HCT116 (cell line): ENCODE measurements around the gene RAB27A. TPM values are rescaled to one million over a fixed set of nuclear protein-coding genes. Genes with fewer than 3 reads are reported as not detected.
"Not testable (repeated sequence)": the region's sequence is repeated elsewhere in the genome, so short reads cannot be mapped to it uniquely, and the experiment has no call there.

Experiments used
- ATAC-seq: fragments of 200-7000 bp; cut with Tn5 transposase; 2 replicates; pipeline ENCODE4 v1.9.1; 2020; ENCODE audit warnings: mild to moderate bottlenecking, moderate library complexity
- BruUV-seq: library from RNA; stranded (reverse); fragments of 400-500 nt; replicated peaks from 2 replicates; lab custom pipeline; 2021; lab: Mats Ljungman, UMichigan
- CTCF ChIA-PET: fragments of 300-600 bp; sonication (Branson Sonifier 250); formaldehyde crosslinking; loops from one replicate; lab custom pipeline; 2021; ENCODE audit warnings: antibody characterized with exemption; lab: Charles Lee
- POLR2A ChIA-PET: fragments of 300-600, 350-600 bp; sonication (Branson Sonifier 250); formaldehyde crosslinking; loops from one replicate; lab custom pipeline; 2021; ENCODE audit warnings: antibody characterized with exemption; lab: Charles Lee
- RAD21 ChIA-PET, 2 experiments: fragments of 300-600 bp; sonication (Branson Sonifier 250); formaldehyde crosslinking; loops; one replicate each; lab custom pipeline; 2023; ENCODE audit warnings: low total read pairs in 2 of 2; ENCODE audit not compliant: uncharacterized antibody in 2 of 2, unreplicated experiment in 2 of 2, low non-redundant PET in 1 of 2; lab: Charles Lee
- DNase-seq: peaks from one replicate; pipeline ENCODE4 v3.0.0-alpha.2; 2010; ENCODE audit warnings: low read depth, low spot score
- H2AFZ ChIP-seq: fragments of 200-600 bp; shearing (Covaris generic), sonication (generic); 2 replicates; pipeline ENCODE4 v1.6.1; 2017; ENCODE audit warnings: low read depth, mixed run types, mixed read lengths, antibody characterized with exemption, low read length; ENCODE audit not compliant: poor library complexity, severe bottlenecking
- H3K27ac ChIP-seq: 2 replicates; pipeline ENCODE4 v1.5.1; 2012; ENCODE audit warnings: low read depth, low read length
- H3K27me3 ChIP-seq: fragments of 200-600 bp; sonication (generic); 2 replicates; pipeline ENCODE4 v1.6.1; 2016; ENCODE audit warnings: mixed run types, low read length, mixed read lengths; ENCODE audit not compliant: insufficient read depth
- H3K36me3 ChIP-seq, 2 experiments: fragments of 200-500 bp in 1 of 2; fragments of 200-600 bp in 1 of 2; sonication (Bioruptor generic) in 1 of 2; sonication (generic) in 1 of 2; 2 replicates each; pipeline versions ENCODE4 v1.5.1 to v1.6.1; 2014 to 2016; ENCODE audit warnings: low read length in 2 of 2, inconsistent platforms in 1 of 2, mixed read lengths in 1 of 2, mixed run types in 1 of 2; ENCODE audit not compliant: insufficient read depth in 2 of 2, control insufficient read depth in 1 of 2
- H3K4me1 ChIP-seq, 2 experiments: fragments of 200-600 bp in 1 of 2; sonication (generic) in 1 of 2; 2 replicates each; pipeline versions ENCODE4 v1.5.1 to v1.6.1; 2012 to 2017; ENCODE audit warnings: low read length in 2 of 2, inconsistent platforms in 1 of 2, mild to moderate bottlenecking in 1 of 2, mixed read lengths in 1 of 2, mixed run types in 1 of 2, moderate library complexity in 1 of 2; ENCODE audit not compliant: insufficient read depth in 2 of 2, control insufficient read depth in 1 of 2
- H3K4me2 ChIP-seq: fragments of 200-600 bp; sonication (generic); 2 replicates; pipeline ENCODE4 v1.6.1; 2017; ENCODE audit warnings: mixed run types, low read length, mixed read lengths
- H3K4me3 ChIP-seq, 2 experiments: fragments of 200-600 bp in 1 of 2; sonication (generic) in 1 of 2; replicated peaks in 1 of 2; 2 replicates each; pipeline ENCODE4 v1.5.1; 2011 to 2016; ENCODE audit warnings: low read length in 2 of 2, control low read depth in 1 of 2, low read depth in 1 of 2, mild to moderate bottlenecking in 1 of 2, mixed read lengths in 1 of 2, mixed run types in 1 of 2
- H3K79me2 ChIP-seq: fragments of 200-600 bp; sonication (generic); 2 replicates; pipeline ENCODE4 v1.6.1; 2017; ENCODE audit warnings: mild to moderate bottlenecking, mixed run types, low read length, moderate library complexity, mixed read lengths; ENCODE audit not compliant: insufficient read depth
- H3K9ac ChIP-seq: fragments of 200-600 bp; sonication (generic); 2 replicates; pipeline ENCODE4 v1.6.1; 2016; ENCODE audit warnings: low read length, mixed read lengths
- H3K9me2 ChIP-seq: fragments of 200-600 bp; sonication (generic), shearing (Covaris generic); 2 replicates; pipeline ENCODE4 v1.6.1; 2017; ENCODE audit warnings: mixed run types, mild to moderate bottlenecking, moderate library complexity; ENCODE audit not compliant: insufficient read depth
- H3K9me3 ChIP-seq, 2 experiments: fragments of 200-500 bp in 1 of 2; fragments of 200-600 bp in 1 of 2; sonication (Bioruptor generic) in 1 of 2; sonication (generic) in 1 of 2; 2 replicates each; pipeline ENCODE4 v1.6.1; 2014 to 2017; ENCODE audit warnings: low read length in 2 of 2, mixed read lengths in 2 of 2, inconsistent platforms in 1 of 2, low read depth in 1 of 2, mild to moderate bottlenecking in 1 of 2, mixed run types in 1 of 2, moderate library complexity in 1 of 2; ENCODE audit not compliant: control insufficient read depth in 1 of 2, insufficient read depth in 1 of 2
- H4K20me1 ChIP-seq: fragments of 200-600 bp; sonication (generic), shearing (Covaris generic); 2 replicates; pipeline ENCODE4 v1.6.1; 2017; ENCODE audit warnings: mixed run types, mild to moderate bottlenecking, moderate library complexity; ENCODE audit not compliant: insufficient read depth
- CBX3 ChIP-seq: IDR thresholded peaks from 2 replicates; pipeline ENCODE4 v1.6.1; 2012; ENCODE audit warnings: low read depth
- CEBPB ChIP-seq: IDR thresholded peaks from 2 replicates; pipeline ENCODE4 v1.6.1; 2012; ENCODE audit warnings: low read depth
- EGR1 ChIP-seq: IDR thresholded peaks from 2 replicates; pipeline ENCODE4 v1.6.1; 2012; ENCODE audit warnings: low read depth
- EZH2 ChIP-seq: fragments of 200-600 bp; sonication (generic); IDR thresholded peaks from 2 replicates; pipeline ENCODE4 v1.6.1; 2017; ENCODE audit warnings: antibody characterized with exemption, mixed run types
- FOSL1 ChIP-seq: IDR thresholded peaks from 2 replicates; pipeline ENCODE4 v1.6.1; 2012; ENCODE audit warnings: low read depth
- JUND ChIP-seq: IDR thresholded peaks from 2 replicates; pipeline ENCODE4 v1.6.1; 2012
- POLR2A ChIP-seq: IDR thresholded peaks from 2 replicates; pipeline ENCODE4 v1.7.0; 2011; ENCODE audit warnings: borderline replicate concordance; ENCODE audit not compliant: insufficient read depth, insufficient read length; ENCODE audit errors: extremely low read depth
- POLR2AphosphoS5 ChIP-seq: IDR thresholded peaks from 2 replicates; pipeline ENCODE4 v1.6.1; 2011; ENCODE audit warnings: mild to moderate bottlenecking, low read depth, low read length, moderate library complexity
- RAD21 ChIP-seq: IDR thresholded peaks from 2 replicates; pipeline ENCODE4 v1.6.1; 2012; ENCODE audit warnings: low read depth, mild to moderate bottlenecking
- SRF ChIP-seq: IDR thresholded peaks from 2 replicates; pipeline ENCODE4 v1.6.1; 2012; ENCODE audit warnings: low read depth
- TCF7L2 ChIP-seq: IDR thresholded peaks from 2 replicates; pipeline ENCODE4 v1.7.0; 2011; ENCODE audit warnings: borderline replicate concordance, inconsistent platforms; ENCODE audit not compliant: insufficient read depth, insufficient read length; ENCODE audit errors: extremely low read depth
- YY1 ChIP-seq: IDR thresholded peaks from 2 replicates; pipeline ENCODE4 v1.6.1; 2011; ENCODE audit warnings: low read length, low read depth, moderate library complexity, mild to moderate bottlenecking; ENCODE audit not compliant: insufficient replicate concordance; ENCODE audit errors: extremely low read depth
- ZNF274 ChIP-seq: fragments of 200-500 bp; sonication (Bioruptor generic); IDR thresholded peaks from 2 replicates; pipeline ENCODE4 v1.6.1; 2014; ENCODE audit warnings: mild to moderate bottlenecking, low read depth, low read length, inconsistent platforms
- intact Hi-C: fragments of 100-400 bp; cut with micrococcal nuclease; formaldehyde crosslinking; loops from 2 replicates; pipeline ENCODE4 v1.10.0; 2022
- total RNA-seq: library from RNA; stranded (reverse); gene quantifications from one replicate; pipeline ENCODE4 v1.2.1, GENCODE V29; 2021; ENCODE audit not compliant: unreplicated experiment
- TF ChIP-seq, protein P1 (sequence below): IDR thresholded peaks from 2 replicates; pipeline ENCODE4 v1.6.1; 2012
- TF ChIP-seq, protein P2 (sequence below): IDR thresholded peaks from 2 replicates; pipeline ENCODE4 v1.6.1; 2012
- TF ChIP-seq, protein P3 (sequence below), 3 experiments: fragments of 200-600 bp in 1 of 3; sonication (generic) in 1 of 3; IDR thresholded peaks in 2 of 3; conservative IDR thresholded peaks in 1 of 3; 2 replicates each; pipeline ENCODE4 v1.5.1; 2012 to 2017; ENCODE audit warnings: low read depth in 2 of 3, low read length in 2 of 3, antibody characterized with exemption in 1 of 3, borderline replicate concordance in 1 of 3, control low read depth in 1 of 3, mild to moderate bottlenecking in 1 of 3, mixed read lengths in 1 of 3, mixed run types in 1 of 3, moderate library complexity in 1 of 3; ENCODE audit not compliant: insufficient read depth in 1 of 3
- TF ChIP-seq, protein P4 (sequence below): IDR thresholded peaks from 2 replicates; pipeline ENCODE4 v1.6.1; 2012; ENCODE audit warnings: low read depth

Gene RAB27A
- total RNA-seq, 1 experiment from 2014 or later = 8.8 TPM

DNA sequence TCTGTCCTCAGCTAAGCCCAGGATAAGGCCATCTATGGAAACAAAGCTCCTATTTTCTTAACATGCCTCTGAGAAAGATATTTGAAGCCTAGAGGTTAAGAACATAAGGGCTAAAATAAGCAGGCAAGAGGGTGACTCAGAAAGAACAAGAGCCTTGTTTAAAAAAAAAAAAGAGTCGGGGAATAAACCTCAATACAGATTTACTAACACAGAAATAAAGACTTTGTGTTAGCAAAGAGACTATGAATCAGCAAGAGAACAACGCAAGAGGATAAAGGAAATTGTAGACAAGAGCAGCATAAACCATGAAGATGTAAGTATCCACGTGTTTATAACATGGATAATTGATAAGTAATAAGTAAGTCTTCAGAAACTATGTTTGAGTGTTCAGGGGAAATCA, 36.0 kb downstream of the RAB27A start:
- RAD21 ChIA-PET = no interaction called here
- Histone ChIP-seq H3K9me3 (no peaks in the 10 kb centered on the region), H3K9ac (no peak overlapping the region), H3K27me3 (no peaks in the 10 kb centered on the region), H3K4me1 (no peaks in the 10 kb centered on the region), H3K79me2 (no peaks in the 10 kb centered on the region), H2AFZ (no peak overlapping the region), H3K9me2 (no peaks in the 10 kb centered on the region), H3K27ac (no peak overlapping the region), H3K36me3 (no peaks in the 10 kb centered on the region), H3K4me3 (no peak overlapping the region), H4K20me1 (no peaks in the 10 kb centered on the region), H3K4me2 (no peak overlapping the region)
- CTCF ChIA-PET = no interaction called here
- no TSS peak for BruUV-seq
- POLR2A ChIA-PET = no interaction called here
- ATAC-seq (no peak), DNase-seq (no peak)
- intact Hi-C loops = no loop called here
- TF ChIP-seq YY1 (no peak), POLR2A (no peak), EGR1 (no peak), ZNF274 (no peak), TCF7L2 (no peak), CEBPB (no peak), RAD21 (no peak), SRF (no peak), EZH2 (no peak), CBX3 (no peak), POLR2AphosphoS5 (no peak), FOSL1 (no peak), JUND (no peak)
- TF ChIP-seq, protein P1, sequence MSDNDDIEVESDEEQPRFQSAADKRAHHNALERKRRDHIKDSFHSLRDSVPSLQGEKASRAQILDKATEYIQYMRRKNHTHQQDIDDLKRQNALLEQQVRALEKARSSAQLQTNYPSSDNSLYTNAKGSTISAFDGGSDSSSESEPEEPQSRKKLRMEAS = no peak
- TF ChIP-seq, protein P2, sequence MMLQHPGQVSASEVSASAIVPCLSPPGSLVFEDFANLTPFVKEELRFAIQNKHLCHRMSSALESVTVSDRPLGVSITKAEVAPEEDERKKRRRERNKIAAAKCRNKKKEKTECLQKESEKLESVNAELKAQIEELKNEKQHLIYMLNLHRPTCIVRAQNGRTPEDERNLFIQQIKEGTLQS = no peak
- TF ChIP-seq, protein P3, sequence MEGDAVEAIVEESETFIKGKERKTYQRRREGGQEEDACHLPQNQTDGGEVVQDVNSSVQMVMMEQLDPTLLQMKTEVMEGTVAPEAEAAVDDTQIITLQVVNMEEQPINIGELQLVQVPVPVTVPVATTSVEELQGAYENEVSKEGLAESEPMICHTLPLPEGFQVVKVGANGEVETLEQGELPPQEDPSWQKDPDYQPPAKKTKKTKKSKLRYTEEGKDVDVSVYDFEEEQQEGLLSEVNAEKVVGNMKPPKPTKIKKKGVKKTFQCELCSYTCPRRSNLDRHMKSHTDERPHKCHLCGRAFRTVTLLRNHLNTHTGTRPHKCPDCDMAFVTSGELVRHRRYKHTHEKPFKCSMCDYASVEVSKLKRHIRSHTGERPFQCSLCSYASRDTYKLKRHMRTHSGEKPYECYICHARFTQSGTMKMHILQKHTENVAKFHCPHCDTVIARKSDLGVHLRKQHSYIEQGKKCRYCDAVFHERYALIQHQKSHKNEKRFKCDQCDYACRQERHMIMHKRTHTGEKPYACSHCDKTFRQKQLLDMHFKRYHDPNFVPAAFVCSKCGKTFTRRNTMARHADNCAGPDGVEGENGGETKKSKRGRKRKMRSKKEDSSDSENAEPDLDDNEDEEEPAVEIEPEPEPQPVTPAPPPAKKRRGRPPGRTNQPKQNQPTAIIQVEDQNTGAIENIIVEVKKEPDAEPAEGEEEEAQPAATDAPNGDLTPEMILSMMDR (IDR thresholded peaks at IDR 0.05 in 2 of 3, conservative IDR thresholded peaks at IDR 0.05 in 1 of 3; ENCODE audit: borderline replicate concordance in 1 of 3, insufficient read depth in 1 of 3, low read depth in 2 of 3, low read length in 2 of 3) = no peak
- TF ChIP-seq, protein P4, sequence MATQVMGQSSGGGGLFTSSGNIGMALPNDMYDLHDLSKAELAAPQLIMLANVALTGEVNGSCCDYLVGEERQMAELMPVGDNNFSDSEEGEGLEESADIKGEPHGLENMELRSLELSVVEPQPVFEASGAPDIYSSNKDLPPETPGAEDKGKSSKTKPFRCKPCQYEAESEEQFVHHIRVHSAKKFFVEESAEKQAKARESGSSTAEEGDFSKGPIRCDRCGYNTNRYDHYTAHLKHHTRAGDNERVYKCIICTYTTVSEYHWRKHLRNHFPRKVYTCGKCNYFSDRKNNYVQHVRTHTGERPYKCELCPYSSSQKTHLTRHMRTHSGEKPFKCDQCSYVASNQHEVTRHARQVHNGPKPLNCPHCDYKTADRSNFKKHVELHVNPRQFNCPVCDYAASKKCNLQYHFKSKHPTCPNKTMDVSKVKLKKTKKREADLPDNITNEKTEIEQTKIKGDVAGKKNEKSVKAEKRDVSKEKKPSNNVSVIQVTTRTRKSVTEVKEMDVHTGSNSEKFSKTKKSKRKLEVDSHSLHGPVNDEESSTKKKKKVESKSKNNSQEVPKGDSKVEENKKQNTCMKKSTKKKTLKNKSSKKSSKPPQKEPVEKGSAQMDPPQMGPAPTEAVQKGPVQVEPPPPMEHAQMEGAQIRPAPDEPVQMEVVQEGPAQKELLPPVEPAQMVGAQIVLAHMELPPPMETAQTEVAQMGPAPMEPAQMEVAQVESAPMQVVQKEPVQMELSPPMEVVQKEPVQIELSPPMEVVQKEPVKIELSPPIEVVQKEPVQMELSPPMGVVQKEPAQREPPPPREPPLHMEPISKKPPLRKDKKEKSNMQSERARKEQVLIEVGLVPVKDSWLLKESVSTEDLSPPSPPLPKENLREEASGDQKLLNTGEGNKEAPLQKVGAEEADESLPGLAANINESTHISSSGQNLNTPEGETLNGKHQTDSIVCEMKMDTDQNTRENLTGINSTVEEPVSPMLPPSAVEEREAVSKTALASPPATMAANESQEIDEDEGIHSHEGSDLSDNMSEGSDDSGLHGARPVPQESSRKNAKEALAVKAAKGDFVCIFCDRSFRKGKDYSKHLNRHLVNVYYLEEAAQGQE = no peak

DNA sequence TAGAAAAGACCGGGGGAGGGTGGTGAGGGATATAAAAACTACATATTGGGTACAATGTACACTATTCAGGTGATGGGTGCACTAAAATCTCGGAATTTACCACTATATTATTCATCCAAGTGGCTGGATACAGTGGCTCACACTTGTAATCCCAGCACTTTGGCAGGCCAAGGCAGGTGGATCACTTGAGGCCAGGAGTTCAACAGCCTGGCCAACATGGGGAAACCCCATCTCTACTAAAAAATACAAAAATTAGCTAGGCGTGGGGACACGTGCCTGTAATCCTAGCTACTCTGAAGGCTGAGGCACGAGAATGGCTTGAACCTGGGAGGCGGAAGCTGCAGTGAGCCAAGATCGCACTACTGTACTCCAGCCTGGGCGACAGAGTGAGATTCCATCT, 37.4 kb downstream of the RAB27A start:
- H3K4me2 ChIP-seq, H3K9ac ChIP-seq, H2AFZ ChIP-seq, H3K27ac ChIP-seq, ATAC-seq, H3K4me3 ChIP-seq, BruUV-seq, H3K4me1 ChIP-seq, H3K9me3 ChIP-seq, DNase-seq, RAD21 ChIA-PET, CTCF ChIA-PET, H3K79me2 ChIP-seq, H4K20me1 ChIP-seq, H3K36me3 ChIP-seq, intact Hi-C loops, H3K27me3 ChIP-seq, H3K9me2 ChIP-seq: not testable (repeated sequence)
- POLR2A ChIA-PET = interaction anchor here (0.7 kb wide), 1 partner anchor 134 kb away, joined by 4 read pairs; no protein-coding TSS in a partner anchor
